Natural killer cell (primary cell): ENCODE measurements around the gene IL4I1. TPM values are rescaled to one million over a fixed set of nuclear protein-coding genes. Genes with fewer than 3 reads are reported as not detected.
A peak's percentile ranks its signal among the peaks of the same experiment; 100 is the strongest.

Experiments
- ATAC-seq, 3 donors: fragments of 150-1000 bp in 2 of 3; fragments of 200-7000 bp in 1 of 3; cut with Tn5 transposase; 1 replicate in 1 of 3; 2 replicates in 2 of 3; pipeline ENCODE4 v1.10.0; 2021; ENCODE audit warnings: mild to moderate bottlenecking in 2 of 3, moderate library complexity in 2 of 3
- DNase-seq, 2 donors: peaks; one replicate each; pipeline versions ENCODE4 v3.0.0 to v3.0.0-alpha.2; 2013 to 2021; ENCODE audit warnings: mixed read lengths in 1 of 2
- H3K27ac ChIP-seq: one replicate; pipeline ENCODE4 v1.5.1; 2013; ENCODE audit warnings: mild to moderate bottlenecking, low read length
- H3K27me3 ChIP-seq: one replicate; pipeline ENCODE4 v1.6.1; 2013; ENCODE audit warnings: low read length; ENCODE audit not compliant: control insufficient read depth, insufficient read depth
- H3K36me3 ChIP-seq: one replicate; pipeline ENCODE4 v1.6.1; 2013; ENCODE audit warnings: low read length; ENCODE audit not compliant: control insufficient read depth, insufficient read depth
- H3K4me1 ChIP-seq: one replicate; pipeline ENCODE4 v1.6.1; 2013; ENCODE audit warnings: low read length; ENCODE audit not compliant: control insufficient read depth, insufficient read depth
- H3K4me3 ChIP-seq: one replicate; pipeline ENCODE4 v1.5.1; 2013; ENCODE audit warnings: low read length
- H3K9me3 ChIP-seq: one replicate; pipeline ENCODE4 v1.6.1; 2013; ENCODE audit warnings: low read length; ENCODE audit not compliant: control insufficient read depth, insufficient read depth
- H3K27ac Mint-ChIP-seq, 2 donors: one replicate each; pipeline ENCODE4 v1.8.0; 2022; ENCODE audit warnings: mild to moderate bottlenecking in 2 of 2, mixed read lengths in 2 of 2, moderate library complexity in 1 of 2
- H3K27me3 Mint-ChIP-seq, 2 donors: one replicate each; pipeline ENCODE4 v1.8.0; 2022; ENCODE audit warnings: low read depth in 2 of 2, mixed read lengths in 2 of 2
- H3K36me3 Mint-ChIP-seq: one replicate; pipeline ENCODE4 v1.8.0; 2022; ENCODE audit warnings: mixed read lengths
- H3K4me1 Mint-ChIP-seq, 2 donors: one replicate each; pipeline ENCODE4 v1.8.0; 2022; ENCODE audit warnings: mixed read lengths in 2 of 2
- H3K4me3 Mint-ChIP-seq: one replicate; pipeline ENCODE4 v1.8.0; 2022; ENCODE audit warnings: mild to moderate bottlenecking, moderate library complexity, mixed read lengths
- H3K9me3 Mint-ChIP-seq, 2 donors: one replicate each; pipeline ENCODE4 v1.8.0; 2022; ENCODE audit warnings: mixed read lengths in 2 of 2
- WGBS: methylation state at CpG from one replicate; pipeline ENCODE4 v1.1.7; 2013; ENCODE audit warnings: missing lambda C conversion rate; ENCODE audit not compliant: insufficient coverage; 5-methylcytosine and 5-hydroxymethylcytosine counted together
- intact Hi-C: fragments of 100-400 bp; cut with micrococcal nuclease; formaldehyde crosslinking; loops from one replicate; pipeline ENCODE4 v1.14.2; 2022
- total RNA-seq, 4 donors: library from RNA; stranded (reverse); fragments of 120-200 nt in 1 of 4; gene quantifications; one replicate each; pipeline versions ENCODE4 v1.2.3 to v1.2.4, GENCODE V29; 2013 to 2022
- TF ChIP-seq, protein P1 (sequence below): fragments of 200-600 bp; IDR thresholded peaks from one replicate; pipeline ENCODE4 v1.8.0; 2022; ENCODE audit warnings: antibody characterized with exemption

IL4I1 gene
- total RNA-seq, 3 donors from 2014 or later (not counting 1 experiment from before 2014, with no cell fraction given): 3.0 to 3.8 (median 3.4) TPM

- peaks cover 3% of the 10 kb centered on the region for H3K4me1 ChIP-seq
- Mint-ChIP-seq H3K36me3 (no peaks in the 10 kb centered on the region), H3K4me1 (peaks cover 0 to 4% of the 10 kb centered on the region in 2 donors), H3K27me3 (no peaks in the 10 kb centered on the region), H3K9me3 (no peaks in the 10 kb centered on the region), H3K27ac (no peak overlapping the region), H3K4me3 (no peak overlapping the region)
- no peak overlapping the region for H3K4me3 ChIP-seq
- no peaks in the 10 kb centered on the region for H3K27me3 ChIP-seq
- H3K9me3 ChIP-seq: no peaks in the 10 kb centered on the region
- TF ChIP-seq, protein P1, sequence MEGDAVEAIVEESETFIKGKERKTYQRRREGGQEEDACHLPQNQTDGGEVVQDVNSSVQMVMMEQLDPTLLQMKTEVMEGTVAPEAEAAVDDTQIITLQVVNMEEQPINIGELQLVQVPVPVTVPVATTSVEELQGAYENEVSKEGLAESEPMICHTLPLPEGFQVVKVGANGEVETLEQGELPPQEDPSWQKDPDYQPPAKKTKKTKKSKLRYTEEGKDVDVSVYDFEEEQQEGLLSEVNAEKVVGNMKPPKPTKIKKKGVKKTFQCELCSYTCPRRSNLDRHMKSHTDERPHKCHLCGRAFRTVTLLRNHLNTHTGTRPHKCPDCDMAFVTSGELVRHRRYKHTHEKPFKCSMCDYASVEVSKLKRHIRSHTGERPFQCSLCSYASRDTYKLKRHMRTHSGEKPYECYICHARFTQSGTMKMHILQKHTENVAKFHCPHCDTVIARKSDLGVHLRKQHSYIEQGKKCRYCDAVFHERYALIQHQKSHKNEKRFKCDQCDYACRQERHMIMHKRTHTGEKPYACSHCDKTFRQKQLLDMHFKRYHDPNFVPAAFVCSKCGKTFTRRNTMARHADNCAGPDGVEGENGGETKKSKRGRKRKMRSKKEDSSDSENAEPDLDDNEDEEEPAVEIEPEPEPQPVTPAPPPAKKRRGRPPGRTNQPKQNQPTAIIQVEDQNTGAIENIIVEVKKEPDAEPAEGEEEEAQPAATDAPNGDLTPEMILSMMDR: no peak
- H3K27ac ChIP-seq: no peak overlapping the region
- DNase-seq: no peak
- intact Hi-C loops: no loop called here
- peaks cover 19% of the 10 kb centered on the region for H3K36me3 ChIP-seq
- ATAC-seq: no peak
- WGBS: 19% methylated on average over 6 of the region's 6 CpGs
These were observed 7.4 kb upstream of the IL4I1 start for GRCh38 chr19:49904136-49904535.

GRCh38 chr19:49895566-49896297 is 955 bp downstream of the IL4I1 start:
- Mint-ChIP-seq H3K9me3 (no peaks in the 10 kb centered on the region), H3K4me1 (peaks cover 19 to 20% of the 10 kb centered on the region in 2 donors), H3K27ac (peak overlapping the region; percentile 87 to 97), H3K27me3 (no peaks in the 10 kb centered on the region), H3K36me3 (no peaks in the 10 kb centered on the region), H3K4me3 (no peak overlapping the region)
- 70% methylated on average over 15 of the region's 17 CpGs for WGBS
- ATAC-seq (no peak), DNase-seq (no peak)
- H3K4me1 ChIP-seq: peaks cover 43% of the 10 kb centered on the region
- H3K9me3 ChIP-seq: no peaks in the 10 kb centered on the region
- intact Hi-C loops: loop anchor here (2.0 kb wide), 1 partner anchor 19 kb away; the partner anchor contains the start of genes AKT1S1 and TBC1D17
- H3K36me3 ChIP-seq: no peaks in the 10 kb centered on the region
- peak overlapping the region; percentile 96 for H3K27ac ChIP-seq
- H3K4me3 ChIP-seq: peak overlapping the region; percentile 1
- TF ChIP-seq, protein P1: no peak
- no peaks in the 10 kb centered on the region for H3K27me3 ChIP-seq

DNA sequence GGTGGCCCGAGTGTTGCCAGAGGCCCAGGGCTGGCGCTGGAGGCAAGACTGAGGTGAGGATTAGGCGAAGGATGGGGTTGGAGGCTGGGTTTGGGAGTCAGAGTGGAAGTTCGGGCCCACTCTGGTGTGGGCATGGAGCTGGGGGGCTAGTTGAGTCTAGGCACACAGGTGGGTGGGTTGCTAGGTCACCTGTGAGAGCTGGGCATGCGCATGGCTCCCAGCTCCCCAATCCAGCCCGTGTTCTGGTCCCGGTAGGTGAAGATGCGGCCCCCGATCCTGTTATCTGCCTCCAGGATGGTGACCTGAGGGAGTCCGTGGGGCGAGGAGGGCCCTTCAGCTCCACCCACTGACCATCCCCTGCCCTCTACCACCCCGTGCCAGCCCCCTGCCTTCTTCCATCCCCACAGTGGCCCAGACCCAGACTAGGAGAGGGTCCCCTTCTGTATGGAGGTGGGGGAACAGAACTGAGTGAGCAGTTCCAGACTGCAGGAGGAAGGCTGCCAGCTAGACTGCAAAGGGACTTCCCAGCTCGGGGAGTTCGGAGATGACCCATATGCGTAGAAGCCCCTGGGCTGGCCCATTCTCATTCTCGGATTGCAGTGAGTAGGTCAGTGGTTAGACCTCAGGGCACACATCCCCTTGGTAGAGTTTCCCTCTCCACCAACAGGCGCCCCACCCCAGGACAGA is 1.7 kb downstream of the IL4I1 start:
- Histone ChIP-seq H3K4me1 (peaks cover 49% of the 10 kb centered on the region), H3K4me3 (no peak overlapping the region), H3K27ac (peak overlapping the region; percentile 96), H3K36me3 (no peaks in the 10 kb centered on the region), H3K9me3 (no peaks in the 10 kb centered on the region), H3K27me3 (no peaks in the 10 kb centered on the region)
- DNase-seq (peak in 1 of 2 donors; percentile 58), ATAC-seq (no peak)
- 84% methylated on average over 15 of the region's 17 CpGs for WGBS
- TF ChIP-seq, protein P1: no peak
- H3K4me3 Mint-ChIP-seq: no peak overlapping the region
- no peaks in the 10 kb centered on the region for H3K36me3 Mint-ChIP-seq
- intact Hi-C loops: no loop called here
- H3K27me3 Mint-ChIP-seq: no peaks in the 10 kb centered on the region
- H3K27ac Mint-ChIP-seq: peak overlapping the region in 1 of 2 donors; percentile 97
- H3K9me3 Mint-ChIP-seq: no peaks in the 10 kb centered on the region
- peaks cover 19 to 23% of the 10 kb centered on the region in 2 donors for H3K4me1 Mint-ChIP-seq
